Caki2 (cell line): ENCODE data around the gene LRRN3. TPM values are rescaled to one million over a fixed set of nuclear protein-coding genes. Genes with fewer than 3 reads are reported as not detected.
"Not testable (repeated sequence)": the region's sequence is repeated elsewhere in the genome, so short reads cannot be mapped to it uniquely, and the experiment has no call there.

Experiments used
- DNase-seq: peaks from one replicate; pipeline ENCODE4 v3.0.0-alpha.2; 2015; ENCODE audit warnings: low read depth
- in situ Hi-C: cut with HindIII; loops from 2 replicates; pipeline ENCODE4 v1.10.0; 2016; ENCODE audit warnings: low sequenced_read_pairs, low pct_unique_long_range_greater_than_20kb, mixed read lengths
- total RNA-seq: library from RNA; depleted of rRNA; stranded (reverse); fragments of >200 nt; shearing (Covaris generic); gene quantifications from 2 replicates; pipeline ENCODE4 v1.2.3, GENCODE V29; 2014; ENCODE audit warnings: low replicate concordance; rRNA removed

Gene LRRN3
- not detected in 2 replicates for total RNA-seq

DNA sequence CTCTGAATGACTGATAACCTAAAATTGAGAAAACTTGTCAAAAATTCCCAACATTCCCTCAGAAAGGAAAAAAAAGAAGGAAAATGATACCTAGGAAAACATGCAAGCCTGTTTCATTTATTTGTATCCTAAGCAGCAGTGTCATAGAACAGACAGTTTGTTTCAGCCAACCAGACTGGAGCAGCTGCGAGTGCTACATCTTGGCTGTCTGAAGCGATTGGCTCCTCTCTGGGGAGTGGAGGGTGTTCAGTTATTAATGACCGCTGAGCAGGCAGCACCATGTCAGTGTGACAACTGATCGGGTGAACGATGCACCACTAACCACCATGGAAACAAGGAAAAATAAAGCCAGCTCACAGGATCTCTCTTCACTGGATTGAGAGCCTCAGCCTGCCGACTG lies at the start of gene LRRN3:
LRRN3 (plus strand) TSS at position 282 of the 400 bp plus-strand sequence. CDS start 31,646 bp downstream, outside the sequence.
- DNase-seq: no peak
- in situ Hi-C loops: no loop called here

DNA sequence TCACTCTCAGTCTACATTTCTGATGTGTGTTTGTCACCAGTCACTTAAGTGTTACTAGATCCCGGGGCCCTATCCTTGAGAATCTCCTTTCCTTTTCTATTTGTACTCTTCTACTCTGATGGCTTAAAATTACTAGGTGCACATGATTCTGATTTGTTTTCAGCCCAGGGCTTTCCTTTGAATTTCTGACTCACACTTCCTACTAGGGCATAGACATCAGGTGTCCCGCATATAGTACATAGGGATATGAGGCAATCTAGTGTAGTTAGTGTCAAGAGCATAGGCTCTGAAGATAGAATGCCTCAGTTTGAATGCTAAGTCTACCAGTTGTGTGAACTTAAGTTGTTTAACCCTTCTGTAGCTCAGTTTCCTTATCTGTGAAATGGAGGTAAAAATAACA lies 49.4 kb upstream of the LRRN3 start:
- in situ Hi-C loops: no loop called here
- DNase-seq: no peak

DNA sequence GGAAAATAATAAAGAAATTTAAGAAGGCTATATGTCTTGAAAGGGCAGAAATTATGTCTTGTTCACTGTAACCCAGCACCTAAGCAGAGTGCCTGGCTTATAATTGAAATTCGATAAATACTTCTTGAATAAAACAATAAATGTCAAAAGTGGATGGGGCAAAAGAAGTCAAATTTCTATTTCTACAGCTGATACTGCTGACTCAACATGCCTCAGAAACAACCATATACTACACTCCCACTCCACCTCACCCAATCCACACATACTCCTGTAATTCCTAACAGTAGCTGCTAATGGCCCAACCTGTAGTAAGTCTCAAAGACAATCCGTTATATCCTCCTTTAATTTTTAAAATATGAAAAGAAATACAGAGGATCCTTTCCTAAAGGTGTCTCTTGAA lies 48.1 kb upstream of the LRRN3 start:
- in situ Hi-C loops: no loop called here
- no peak for DNase-seq

DNA sequence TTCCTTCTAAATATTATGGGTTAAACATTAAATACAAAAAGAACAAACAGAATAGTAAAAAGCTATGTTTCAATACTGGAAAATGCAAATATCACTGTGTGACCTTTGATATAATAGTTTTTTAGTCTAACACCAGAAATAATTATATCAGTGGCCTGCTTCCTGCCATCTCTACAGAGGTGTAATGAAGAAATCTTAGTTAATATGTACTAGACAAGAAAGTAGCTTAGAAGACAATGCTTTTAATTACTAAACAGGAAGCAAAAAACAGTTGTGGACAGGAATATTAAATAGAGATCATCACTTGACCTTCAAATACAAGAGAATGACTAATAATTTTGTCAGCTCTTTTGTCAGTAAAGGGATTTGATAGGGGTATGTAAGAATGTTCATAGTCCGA lies 47.4 kb upstream of the LRRN3 start:
- no peak for DNase-seq
- in situ Hi-C loops: no loop called here

DNA sequence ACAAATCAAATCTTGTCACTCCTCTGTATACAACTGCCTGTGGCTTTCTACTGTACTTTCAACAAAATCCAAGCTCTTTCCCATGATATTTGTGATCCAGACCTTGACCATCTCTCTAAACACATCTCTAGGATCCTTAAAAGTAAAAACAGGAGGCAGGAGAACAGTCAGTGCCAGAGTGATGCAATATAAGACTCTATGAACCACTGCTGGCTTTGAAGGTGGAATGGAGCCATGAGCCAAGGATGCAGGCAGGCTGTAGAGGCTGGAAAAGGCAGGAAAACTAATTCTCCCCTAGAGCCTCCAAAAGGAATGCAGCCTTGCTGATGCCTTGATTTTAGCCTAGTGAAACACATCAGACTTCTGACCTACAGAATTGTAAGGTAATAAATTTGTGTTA lies 45.5 kb upstream of the LRRN3 start:
- no peak for DNase-seq
- in situ Hi-C loops: no loop called here

DNA sequence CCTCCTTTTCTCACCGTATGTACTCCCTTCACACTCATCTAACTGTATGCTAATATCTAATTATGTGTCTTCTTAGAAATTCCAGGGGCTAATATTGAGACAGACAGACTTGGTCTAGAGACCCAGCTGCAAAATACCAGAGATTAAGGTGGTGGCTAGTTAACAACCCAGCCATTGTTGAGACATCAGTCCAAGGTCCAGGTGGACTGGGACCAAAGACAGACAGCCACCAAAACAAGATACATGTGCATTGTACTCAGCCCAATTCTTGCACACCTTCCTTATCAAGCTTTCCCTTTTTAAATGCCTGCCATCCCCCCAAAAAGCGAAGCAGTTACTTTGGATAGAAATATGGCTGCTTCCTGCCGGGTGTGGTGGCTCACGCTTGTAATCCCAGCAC lies 43.3 kb upstream of the LRRN3 start:
- in situ Hi-C loops: no loop called here
- no peak for DNase-seq

DNA sequence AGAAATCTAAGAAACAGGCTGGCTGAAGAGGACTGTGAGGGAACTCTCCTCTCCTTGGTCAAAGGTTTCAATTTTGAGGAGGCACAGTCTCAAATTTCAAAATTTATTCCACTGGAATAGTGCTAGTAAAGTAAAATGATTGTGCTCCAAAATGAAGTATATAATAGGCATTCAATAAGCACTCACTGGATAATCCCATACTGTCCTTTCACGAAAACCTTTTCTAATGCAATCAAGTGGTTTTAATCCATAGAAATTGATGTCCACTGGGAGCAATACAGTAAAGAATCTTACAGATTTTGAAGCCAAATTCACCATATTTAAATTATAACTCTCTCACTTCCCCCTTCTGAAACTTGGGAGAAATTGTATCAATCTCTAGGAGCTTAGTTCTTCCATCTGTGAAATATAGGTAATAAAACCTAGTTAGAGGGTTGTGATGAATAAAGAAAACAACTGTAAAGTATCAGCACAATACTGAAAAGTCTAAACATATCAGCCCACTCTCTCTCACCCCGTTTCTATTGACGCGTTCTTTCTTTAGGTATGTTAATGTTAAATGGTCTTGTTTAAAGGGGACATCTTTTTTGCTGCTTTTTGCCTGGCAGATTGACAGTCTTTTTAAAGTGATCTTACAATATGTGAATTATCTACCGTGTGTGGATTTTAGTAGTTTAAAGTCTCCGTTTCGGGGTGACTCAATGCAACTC lies 40.8 kb upstream of the LRRN3 start:
- in situ Hi-C loops: no loop called here
- DNase-seq: no peak

DNA sequence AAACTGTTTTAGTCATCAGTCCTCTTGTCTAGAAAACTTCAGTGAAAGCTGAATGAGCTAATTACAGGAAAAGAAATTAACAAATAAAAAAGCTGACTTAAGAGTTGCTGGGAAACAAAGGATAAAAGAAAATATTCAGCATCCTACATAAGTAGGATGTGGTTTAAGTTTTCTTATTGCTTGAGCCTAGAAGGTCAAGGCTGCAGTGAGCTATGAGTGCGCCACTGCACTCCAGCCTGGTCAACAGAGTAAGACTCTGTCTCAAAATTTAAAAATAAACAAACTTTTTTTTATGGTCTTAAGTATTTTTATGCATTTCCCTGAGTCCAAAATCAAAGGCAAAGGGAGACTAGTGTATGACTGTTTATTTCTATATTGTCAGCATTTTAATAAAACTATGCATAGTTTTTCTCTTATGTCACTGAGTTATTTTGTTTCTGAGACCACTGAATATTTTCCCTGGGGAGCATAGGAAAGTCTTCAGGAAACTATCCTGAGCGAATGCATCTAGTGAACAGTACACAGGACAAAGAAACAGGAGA lies 40.0 kb upstream of the LRRN3 start:
- no peak for DNase-seq
- in situ Hi-C loops: no loop called here

DNA sequence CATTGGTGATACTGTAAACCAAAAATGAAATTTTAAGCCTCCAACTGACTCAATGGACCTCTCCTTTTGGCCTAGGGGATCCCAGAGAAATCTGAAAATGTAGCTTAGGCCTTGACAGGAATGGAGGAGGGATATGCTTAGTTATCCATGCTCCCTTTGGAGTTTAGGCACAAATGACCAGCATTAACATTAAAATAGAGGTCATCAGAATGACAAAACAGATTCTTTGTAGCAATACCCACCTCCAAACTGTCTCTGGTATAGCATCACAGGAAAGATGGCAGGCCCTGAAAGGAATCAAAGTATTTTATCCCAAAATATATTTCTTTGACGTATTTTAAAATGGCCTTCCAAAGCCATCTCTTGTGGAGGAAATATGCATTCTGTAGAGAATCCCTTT lies 39.1 kb upstream of the LRRN3 start:
- in situ Hi-C loops: no loop called here
- no peak for DNase-seq

DNA sequence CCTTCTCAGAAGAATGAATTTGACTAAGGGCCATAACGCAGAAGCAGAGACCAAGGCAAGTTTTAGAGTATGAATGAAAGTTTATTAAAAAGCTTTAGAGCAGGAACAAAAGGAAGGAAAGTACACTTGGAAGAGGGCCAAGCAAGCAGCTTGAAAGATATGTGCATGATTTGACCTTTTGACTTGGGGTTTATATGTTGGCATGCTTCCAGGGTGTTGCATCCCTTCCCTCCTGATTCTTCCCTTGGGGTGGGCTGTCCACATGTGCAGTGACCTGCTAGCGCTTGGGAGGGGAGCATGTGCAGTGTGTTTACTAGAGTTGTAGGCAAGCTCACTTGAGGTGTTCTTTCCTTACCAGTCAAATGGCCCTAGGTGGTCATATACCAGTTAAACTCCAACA lies 37.9 kb upstream of the LRRN3 start:
- DNase-seq: no peak
- in situ Hi-C loops: no loop called here

DNA sequence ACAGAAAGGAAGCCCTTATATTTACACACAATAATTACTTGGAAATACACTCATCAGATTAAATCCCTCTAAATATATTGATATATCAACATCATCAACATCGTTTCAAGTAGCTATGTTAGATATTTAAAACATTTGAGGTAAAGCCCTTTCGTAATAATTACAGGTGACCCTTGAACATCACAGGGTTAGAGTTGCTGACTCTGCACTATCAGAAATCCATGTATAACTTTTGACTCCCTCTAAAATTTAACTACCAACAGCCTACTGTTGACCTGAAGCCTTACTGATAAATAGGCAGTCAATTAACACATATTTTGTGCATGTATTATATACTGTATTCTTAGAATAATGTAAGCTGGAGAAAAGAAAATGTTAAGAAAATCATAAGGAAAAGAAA lies 34.6 kb upstream of the LRRN3 start:
- no peak for DNase-seq
- in situ Hi-C loops: no loop called here

DNA sequence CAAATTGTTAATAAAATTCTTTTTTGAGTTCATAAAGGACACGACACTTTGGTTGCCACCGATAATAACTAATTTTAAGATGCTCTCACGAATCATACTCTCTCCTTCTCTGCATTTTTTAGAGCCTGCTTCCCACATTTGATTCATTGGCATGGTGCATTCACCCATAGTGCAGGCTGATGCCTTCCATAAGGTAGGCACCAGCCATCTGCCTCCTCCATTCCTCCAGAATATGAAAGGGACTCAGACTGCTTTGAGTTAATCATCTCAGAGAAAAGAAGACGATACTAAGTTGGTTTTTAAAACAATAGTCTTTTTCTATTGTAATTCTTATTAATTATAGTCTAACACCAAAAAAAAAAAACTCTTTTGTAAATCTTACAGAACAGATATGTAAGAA lies 33.9 kb upstream of the LRRN3 start:
- DNase-seq: no peak
- in situ Hi-C loops: no loop called here

DNA sequence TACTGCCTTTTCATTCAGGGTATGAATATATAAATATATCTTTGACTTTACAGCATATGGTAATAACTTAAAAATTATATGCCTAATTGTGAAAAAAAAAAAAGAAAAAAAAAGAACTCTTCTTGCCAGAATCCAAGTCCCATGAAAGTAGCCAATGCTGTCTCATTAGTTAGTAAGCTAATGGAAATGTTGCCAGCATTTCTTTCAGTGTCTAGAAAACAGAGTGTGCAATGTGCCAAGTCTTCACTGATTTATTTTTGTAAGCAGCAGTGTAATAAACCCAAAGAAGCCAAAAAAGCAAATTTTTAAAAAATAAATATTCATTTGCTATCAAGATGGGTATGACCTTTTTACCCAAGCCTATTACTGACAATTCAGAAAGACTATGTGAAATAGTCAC lies 31.1 kb upstream of the LRRN3 start:
- DNase-seq: no peak
- in situ Hi-C loops: no loop called here

DNA sequence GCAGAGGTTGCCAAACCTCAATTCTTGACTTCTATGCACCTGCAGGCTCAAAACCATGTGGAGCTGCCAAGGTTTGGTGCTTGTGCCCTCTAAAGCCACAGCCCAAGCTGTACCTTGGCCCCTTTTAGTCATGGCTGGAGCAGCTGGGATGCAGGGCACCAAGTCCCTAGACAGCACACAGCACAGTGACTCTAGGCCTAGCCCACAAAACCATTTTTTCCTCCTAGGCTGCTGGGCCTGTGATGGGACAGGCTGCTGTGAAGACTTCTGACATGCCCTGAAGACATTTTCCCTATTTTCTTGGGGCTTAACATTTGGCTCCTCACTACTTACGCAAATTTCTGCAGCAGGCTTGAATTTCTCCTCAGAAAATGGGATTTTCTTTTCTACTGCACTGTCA lies 27.8 kb upstream of the LRRN3 start:
- no peak for DNase-seq
- in situ Hi-C loops: no loop called here

DNA sequence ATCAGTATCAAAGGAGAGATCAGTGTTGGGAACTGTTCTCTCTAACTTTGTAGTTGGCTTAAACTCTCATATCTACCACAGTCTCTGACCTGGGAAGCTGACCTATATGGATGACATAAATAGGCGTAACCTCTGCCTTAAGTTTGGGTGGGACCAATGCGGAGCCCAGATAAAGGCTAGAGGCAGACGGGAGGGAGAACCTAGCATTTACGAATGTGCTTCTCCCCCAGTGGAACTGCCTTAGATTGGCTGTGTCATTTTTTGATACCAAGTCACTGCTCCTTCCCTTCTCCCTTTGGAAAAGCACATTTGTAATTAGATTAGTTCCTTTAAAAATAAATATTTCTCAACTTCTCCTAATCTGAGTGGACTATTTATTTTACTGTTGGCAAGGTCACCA lies 23.7 kb upstream of the LRRN3 start:
- in situ Hi-C loops: no loop called here
- no peak for DNase-seq

DNA sequence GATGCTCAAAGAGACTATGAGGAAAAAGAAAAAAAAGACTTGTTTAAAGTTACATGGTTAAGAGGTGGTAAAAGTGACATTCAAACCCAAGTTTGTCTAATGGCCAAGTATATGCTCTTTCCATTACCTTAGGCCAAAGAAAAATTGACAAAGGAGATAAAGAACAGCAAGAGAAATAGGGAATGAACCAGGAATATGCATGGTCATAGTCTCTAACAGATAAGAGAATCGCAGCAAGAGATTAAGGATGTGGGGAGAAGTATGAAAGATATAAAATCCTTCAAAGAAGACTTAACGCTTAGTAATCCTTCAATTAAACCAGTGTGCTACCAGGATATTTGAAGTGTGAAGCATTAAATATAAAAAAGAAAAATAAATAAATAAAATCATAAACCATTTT lies 23.2 kb upstream of the LRRN3 start:
- no peak for DNase-seq
- in situ Hi-C loops: no loop called here

DNA sequence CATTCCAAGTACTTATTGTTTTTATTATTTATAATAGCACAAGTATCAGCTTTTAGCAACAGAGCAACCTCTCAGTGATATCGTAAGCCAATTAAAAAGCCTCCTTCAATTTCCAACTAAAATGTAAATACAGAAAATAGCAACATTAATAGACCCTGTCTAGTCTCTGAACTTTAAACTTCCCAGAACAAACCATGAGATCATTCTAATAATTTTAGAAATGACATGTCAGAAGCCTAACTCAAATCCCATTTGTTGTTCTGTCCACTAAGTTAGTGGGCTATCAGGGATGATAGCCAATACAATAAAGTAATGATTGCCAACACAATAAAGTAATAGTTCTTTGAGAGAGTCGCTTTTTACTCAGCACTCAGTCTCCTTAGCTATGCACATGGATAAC lies 22.3 kb upstream of the LRRN3 start:
- in situ Hi-C loops: no loop called here
- DNase-seq: no peak

DNA sequence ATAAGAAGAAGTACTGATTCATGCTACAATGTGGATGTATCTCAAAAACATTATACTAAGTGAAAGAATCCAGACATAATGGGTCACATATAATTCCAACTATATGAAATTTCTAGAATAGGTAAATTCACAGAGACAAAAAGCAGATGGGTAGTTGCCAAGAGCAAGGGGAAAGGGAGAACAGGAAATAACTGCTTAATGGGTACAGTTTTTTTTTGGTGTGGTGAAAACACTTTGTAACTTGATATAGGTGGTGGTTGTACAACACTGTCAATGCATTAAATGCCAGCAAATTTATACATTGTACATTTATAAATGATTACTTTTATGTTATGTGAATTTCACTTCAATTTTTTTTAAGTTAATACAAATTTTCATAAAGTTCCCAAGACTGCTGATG lies 19.4 kb upstream of the LRRN3 start:
- in situ Hi-C loops: no loop called here
- no peak for DNase-seq

DNA sequence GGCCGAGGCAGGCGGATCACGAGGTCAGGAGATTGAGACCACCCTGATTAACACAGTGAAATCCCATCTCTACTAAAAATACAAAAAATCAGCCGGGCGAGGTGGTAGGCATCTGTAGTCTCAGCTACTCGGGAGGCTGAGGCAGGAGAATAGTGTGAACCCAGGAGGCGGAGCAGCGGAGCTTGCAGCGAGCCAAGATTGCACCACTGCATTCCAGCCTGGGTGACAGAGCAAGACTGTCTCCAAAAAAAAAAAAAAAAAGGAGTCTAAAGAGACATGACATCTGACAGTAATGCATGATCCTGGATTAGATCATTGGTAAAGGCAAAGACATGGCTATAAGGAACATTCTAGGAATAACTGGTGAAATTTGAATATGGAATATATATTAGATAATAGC lies 18.3 kb upstream of the LRRN3 start:
- in situ Hi-C loops, DNase-seq: not testable (repeated sequence)

DNA sequence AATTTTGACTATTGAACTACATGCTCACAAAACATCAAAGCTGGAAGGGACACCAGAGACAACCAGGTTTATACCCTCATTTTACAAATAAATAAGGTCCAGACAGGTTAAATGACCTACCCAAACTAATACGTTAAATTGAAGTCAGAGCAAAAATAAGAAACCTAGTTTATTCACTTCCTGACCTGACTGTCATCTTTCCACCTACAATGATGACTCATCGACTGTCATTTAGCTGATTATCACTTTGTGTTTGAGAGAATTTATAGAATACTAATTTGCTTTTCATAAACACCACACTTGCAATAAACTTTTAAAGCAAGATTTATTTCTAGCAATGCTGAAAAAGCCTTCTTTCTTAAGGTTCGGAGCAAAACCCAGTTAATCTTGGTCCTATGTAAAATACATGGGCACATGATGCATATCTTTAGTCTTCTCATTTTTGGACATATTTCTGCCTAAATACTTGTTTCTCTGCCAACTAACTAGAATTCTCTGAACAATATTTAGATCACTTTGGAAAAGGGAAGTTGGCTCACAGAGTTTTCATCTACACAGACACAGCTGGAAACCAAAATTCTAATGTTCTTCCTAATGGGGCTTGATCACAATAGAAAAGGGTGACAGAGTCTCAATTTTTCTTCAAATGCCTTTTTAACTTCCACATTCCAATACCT lies 16.7 kb upstream of the LRRN3 start:
- DNase-seq: no peak
- in situ Hi-C loops: no loop called here
